GM18526 (cell line): ENCODE results near the gene RMND5A.

ENCODE experiments used
- POLR2A ChIP-seq: IDR thresholded peaks from 3 replicates; pipeline ENCODE4 v1.6.1; 2011; ENCODE audit not compliant: insufficient read length; ENCODE audit errors: extremely low read depth

The RMND5A gene

GRCh38 chr2:86789687-86790133 is 69.6 kb downstream of the RMND5A start:
- no peak for TF ChIP-seq POLR2A

GRCh38 chr2:86790134-86790675 is 70.1 kb downstream of the RMND5A start:
- TF ChIP-seq POLR2A = no peak

GRCh38 chr2:86790676-86791572 is 70.8 kb downstream of the RMND5A start, which contains the start of gene CD8A:
CD8A (minus strand) TSS chr2:86790913; CDS start chr2:86790825, 88 bp downstream.
- no peak for TF ChIP-seq POLR2A

- TF ChIP-seq POLR2A = no peak
Observed at GRCh38 chr2:86791573-86791972, 71.5 kb downstream of the RMND5A start.

- TF ChIP-seq POLR2A = no peak
Observed at GRCh38 chr2:86793752-86794151, 73.7 kb downstream of the RMND5A start.

GRCh38 chr2:86794861-86795260 is 74.8 kb downstream of the RMND5A start:
- TF ChIP-seq POLR2A = no peak

- TF ChIP-seq POLR2A = no peak
Observed at GRCh38 chr2:86800856-86801567, 80.9 kb downstream of the RMND5A start.

GRCh38 chr2:86806059-86806857 is 86.2 kb downstream of the RMND5A start:
- TF ChIP-seq POLR2A = no peak

GRCh38 chr2:86807133-86807467 is 87.0 kb downstream of the RMND5A start:
- TF ChIP-seq POLR2A = no peak

GRCh38 chr2:86807468-86808275 is 87.6 kb downstream of the RMND5A start:
- TF ChIP-seq POLR2A = no peak

GRCh38 chr2:86808315-86809161 is 88.4 kb downstream of the RMND5A start:
- TF ChIP-seq POLR2A = no peak

GRCh38 chr2:86809481-86810121 is 89.5 kb downstream of the RMND5A start:
- no peak for TF ChIP-seq POLR2A

GRCh38 chr2:86815611-86816010 is 95.5 kb downstream of the RMND5A start:
- TF ChIP-seq POLR2A = no peak
